A673 (cell line): ENCODE results near the gene PID1.

Source experiments
- CTCF ChIP-seq: fragments of 300-800, 200-600 bp; sonication (generic); conservative IDR thresholded peaks from 2 replicates; pipeline ENCODE4 v1.5.1; 2017; ENCODE audit warnings: low read depth, mild to moderate bottlenecking, antibody characterized with exemption, low read length, moderate library complexity, mixed read lengths
- EZH2 ChIP-seq: fragments of 200-600 bp; sonication (generic); IDR thresholded peaks from 2 replicates; pipeline ENCODE4 v1.6.1; 2017; ENCODE audit warnings: borderline replicate concordance, low read depth, mild to moderate bottlenecking, mixed read lengths, antibody characterized with exemption, low read length; ENCODE audit not compliant: poor library complexity, severe bottlenecking

- TF ChIP-seq EZH2, result no peak
- no peak for TF ChIP-seq CTCF
Measured at GRCh38 chr2:229073935-229074334, 197.2 kb downstream of the PID1 start.
